ENCODE data around the gene MAN1C1. TPM values are rescaled to one million over a fixed set of nuclear protein-coding genes. Genes with fewer than 3 reads are reported as not detected.

Gene MAN1C1
- total RNA-seq, 2 donors from 2014 or later, result 4.4 to 10.9 TPM

DNA sequence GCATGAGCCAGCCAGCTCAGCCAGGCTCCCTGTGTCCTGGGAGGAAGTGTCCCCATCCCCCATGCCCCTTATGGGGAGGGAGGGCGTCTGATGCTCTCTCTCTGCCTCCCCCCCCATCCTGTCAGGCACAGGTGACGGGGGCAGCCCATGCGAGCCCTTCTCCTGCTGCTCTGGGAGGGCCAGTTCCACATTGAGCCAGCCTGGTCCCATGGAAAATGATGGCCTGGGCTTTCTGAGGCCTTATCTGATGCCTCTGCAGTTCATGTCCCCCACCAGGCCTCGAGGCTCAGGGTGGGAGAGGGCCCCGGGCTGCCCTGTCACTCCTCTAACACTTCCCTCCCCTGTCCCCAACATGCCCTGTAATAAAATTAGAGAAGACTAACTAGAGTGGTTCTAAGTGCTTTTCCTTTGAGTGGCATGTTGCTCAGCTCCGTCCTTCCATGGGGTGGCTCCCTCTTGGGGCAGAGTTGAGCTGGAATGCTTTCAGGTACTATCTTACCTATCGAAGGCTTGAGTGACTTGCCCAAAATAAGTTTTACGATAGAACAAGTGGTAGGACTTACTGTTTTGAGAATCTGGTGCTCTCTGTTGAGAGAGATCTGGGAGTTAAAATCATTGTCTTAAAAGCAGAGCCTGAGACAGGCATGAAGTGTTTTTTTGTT is 201.4 kb downstream of the MAN1C1 start:
- Histone ChIP-seq H3K27me3 (no peaks in the 10 kb centered on the region), H3K4me3 (no peak overlapping the region), H3K27ac (peak overlapping the region in 3 of 4 donors; percentile 91 to 98 (median 93)), H3K9me3 (no peaks in the 10 kb centered on the region), H3K4me1 (peaks cover 39% of the 10 kb centered on the region), H3K36me3 (replicated peaks in 1 of 2; ENCODE audit: insufficient read depth in 1 of 2, low read depth in 2 of 2) (peaks cover 0 to 6% of the 10 kb centered on the region in 2 donors)
- 19 to 38% methylated on average over 6 to 8 of the region's 8 CpGs for WGBS, 2 donors
- no peak for TF ChIP-seq POLR2A (IDR thresholded peaks at IDR 0.05)
- TF ChIP-seq, protein P1, sequence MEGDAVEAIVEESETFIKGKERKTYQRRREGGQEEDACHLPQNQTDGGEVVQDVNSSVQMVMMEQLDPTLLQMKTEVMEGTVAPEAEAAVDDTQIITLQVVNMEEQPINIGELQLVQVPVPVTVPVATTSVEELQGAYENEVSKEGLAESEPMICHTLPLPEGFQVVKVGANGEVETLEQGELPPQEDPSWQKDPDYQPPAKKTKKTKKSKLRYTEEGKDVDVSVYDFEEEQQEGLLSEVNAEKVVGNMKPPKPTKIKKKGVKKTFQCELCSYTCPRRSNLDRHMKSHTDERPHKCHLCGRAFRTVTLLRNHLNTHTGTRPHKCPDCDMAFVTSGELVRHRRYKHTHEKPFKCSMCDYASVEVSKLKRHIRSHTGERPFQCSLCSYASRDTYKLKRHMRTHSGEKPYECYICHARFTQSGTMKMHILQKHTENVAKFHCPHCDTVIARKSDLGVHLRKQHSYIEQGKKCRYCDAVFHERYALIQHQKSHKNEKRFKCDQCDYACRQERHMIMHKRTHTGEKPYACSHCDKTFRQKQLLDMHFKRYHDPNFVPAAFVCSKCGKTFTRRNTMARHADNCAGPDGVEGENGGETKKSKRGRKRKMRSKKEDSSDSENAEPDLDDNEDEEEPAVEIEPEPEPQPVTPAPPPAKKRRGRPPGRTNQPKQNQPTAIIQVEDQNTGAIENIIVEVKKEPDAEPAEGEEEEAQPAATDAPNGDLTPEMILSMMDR (IDR thresholded peaks at IDR 0.05), result peak in 4 of 7 experiments; percentile 20 to 21 (median 20)
- intact Hi-C loops (cut with DNase I), result no loop called here
- DNase-seq (peak in 1 of 4 donors; percentile 27), ATAC-seq (no peak)

DNA sequence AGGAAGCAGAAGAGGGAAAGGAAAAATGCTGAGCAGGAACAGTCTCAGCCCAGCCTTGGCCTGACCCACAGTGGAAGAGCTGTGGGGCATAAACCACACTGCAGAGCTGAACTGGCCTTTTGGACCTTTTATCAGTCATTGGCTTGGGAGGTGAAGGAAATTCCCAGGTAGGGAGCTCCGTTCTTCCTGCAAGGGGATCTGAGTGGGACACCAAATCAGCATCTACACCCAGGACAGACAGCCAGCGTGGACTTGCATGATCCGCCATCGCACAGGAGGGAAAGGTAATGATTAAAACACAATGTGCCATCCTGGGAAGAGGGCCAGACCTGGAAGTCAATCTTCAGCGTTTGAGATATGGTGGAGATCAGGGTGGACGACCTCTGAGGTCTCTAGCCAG is 202.0 kb downstream of the MAN1C1 start:
- ATAC-seq (no peak), DNase-seq (peak in 1 of 4 donors; percentile 15)
- no peak overlapping the region for H3K4me3 ChIP-seq
- peaks cover 43% of the 10 kb centered on the region for H3K4me1 ChIP-seq
- H3K27ac ChIP-seq, result peak overlapping the region in 3 of 4 donors; percentile 91 to 98 (median 93)
- peaks cover 0 to 6% of the 10 kb centered on the region in 2 donors for H3K36me3 ChIP-seq (replicated peaks in 1 of 2; ENCODE audit: insufficient read depth in 1 of 2, low read depth in 2 of 2)
- no peaks in the 10 kb centered on the region for H3K27me3 ChIP-seq
- no peaks in the 10 kb centered on the region for H3K9me3 ChIP-seq
- 21 to 25% methylated on average over 6 of the region's 6 CpGs for WGBS, 2 donors
- intact Hi-C loops (cut with DNase I), result no loop called here
- no peak for TF ChIP-seq POLR2A (IDR thresholded peaks at IDR 0.05)
- TF ChIP-seq, protein P1 (IDR thresholded peaks at IDR 0.05), result no peak

DNA sequence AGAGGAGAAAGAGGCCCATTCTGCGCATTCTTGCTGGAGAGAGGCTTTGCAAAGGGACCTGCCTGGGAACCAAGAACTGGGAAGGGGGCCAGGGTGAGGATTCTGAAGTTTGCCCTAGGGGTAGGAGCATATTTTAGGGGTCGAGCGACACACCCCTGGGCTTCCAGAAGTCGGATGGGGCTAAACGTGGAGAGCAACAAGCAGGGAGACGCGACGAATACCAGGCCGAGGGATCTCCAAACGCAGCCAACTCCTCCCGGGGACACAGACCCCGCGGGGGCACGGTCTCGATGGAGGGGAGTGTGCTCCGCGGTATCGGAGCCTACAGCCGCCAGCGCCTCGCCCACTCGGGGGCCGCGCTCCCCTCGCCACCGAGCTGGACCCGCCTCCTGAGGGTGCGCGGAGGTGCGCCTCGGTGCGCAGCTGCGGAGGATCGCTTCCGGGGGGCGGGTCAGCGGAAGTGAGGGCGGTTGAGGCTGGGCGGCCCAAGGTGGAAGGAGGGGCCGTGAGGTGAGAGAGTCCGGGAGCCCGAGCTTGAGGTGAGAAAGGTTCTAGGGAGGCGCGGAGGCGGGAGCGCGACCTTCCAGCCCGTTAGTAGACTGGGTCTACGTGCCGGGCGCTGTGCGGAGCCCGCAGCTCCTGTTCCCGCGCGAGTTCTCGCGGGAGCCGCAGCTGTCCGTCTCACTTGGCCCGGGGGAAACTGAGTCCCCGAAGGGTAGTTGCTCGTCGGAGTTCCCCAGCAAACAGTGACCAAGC is 203.1 kb downstream of the MAN1C1 start, which contains the start of gene MTFR1L:
TSS of gene MTFR1L (plus strand) at position 464 of the 756 bp plus-strand sequence. CDS start 3,151 bp downstream, outside the sequence.
- peak within 1 kb of the TSS; percentile 83 to 89 for H3K4me3 ChIP-seq
- WGBS, 2 donors, result 0 to 1% methylated on average over 9 to 63 of the region's 64 CpGs
- intact Hi-C loops (cut with DNase I), result no loop called here
- no peaks in the 10 kb centered on the region for H3K27me3 ChIP-seq
- H3K4me1 ChIP-seq, result peaks cover 43% of the 10 kb centered on the region
- peak; percentile 93 to 95 (median 94) for DNase-seq
- H3K36me3 ChIP-seq (replicated peaks in 1 of 2; ENCODE audit: insufficient read depth in 1 of 2, low read depth in 2 of 2), result peaks cover 0 to 3% of the 10 kb centered on the region in 2 donors
- no peaks in the 10 kb centered on the region for H3K9me3 ChIP-seq
- ATAC-seq, result peak; percentile 91
- TF ChIP-seq, protein P1 (IDR thresholded peaks at IDR 0.05), result no peak
- peak; percentile 95 to 96 (median 95) for TF ChIP-seq POLR2A (IDR thresholded peaks at IDR 0.05)
- H3K27ac ChIP-seq, result peak within 1 kb of the TSS; percentile 91 to 98 (median 93)

DNA sequence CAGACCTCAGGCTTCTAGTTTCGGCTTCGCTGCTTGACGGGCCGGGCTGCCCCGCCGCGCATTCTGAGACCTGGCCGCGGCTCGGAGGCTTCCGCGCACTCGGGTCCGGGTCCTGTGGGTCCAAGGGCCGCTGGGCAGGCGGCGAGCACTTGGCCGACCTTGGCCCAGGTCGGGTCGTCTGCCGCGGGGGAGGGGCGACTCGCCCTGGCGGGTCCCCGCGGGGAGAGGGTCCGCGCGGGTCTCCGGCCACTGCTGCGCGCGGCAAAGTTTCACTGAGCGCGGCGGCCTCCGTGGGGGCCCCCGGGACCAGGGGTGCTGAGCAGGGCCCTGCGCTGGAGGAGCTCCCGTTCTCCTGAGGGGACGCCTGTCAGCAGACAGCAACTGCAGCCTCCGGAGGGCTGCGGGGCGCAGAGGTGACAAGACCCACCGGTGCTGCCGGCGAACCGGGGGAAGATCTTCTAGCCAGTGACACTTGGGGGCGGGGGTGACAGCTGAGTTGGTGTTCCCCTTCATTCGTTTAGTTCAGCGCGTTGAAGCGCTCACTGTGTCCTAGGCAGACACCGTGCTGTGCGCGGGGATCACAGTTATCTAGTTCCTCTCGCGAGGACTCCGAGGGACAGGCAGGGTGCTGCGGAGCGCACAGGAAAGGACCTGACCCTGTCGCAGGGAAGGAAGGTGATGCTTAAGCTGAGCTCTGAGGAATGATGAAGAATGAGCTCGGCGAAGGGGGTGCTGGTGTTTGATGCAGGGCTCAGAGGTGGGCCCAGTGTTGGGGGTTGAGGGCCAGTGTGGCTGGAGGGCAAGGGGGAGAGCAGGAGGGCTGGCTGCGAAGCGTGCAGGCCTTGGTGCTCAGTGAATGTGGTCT is 203.9 kb downstream of the MAN1C1 start:
- DNase-seq, result peak; percentile 55 to 69 (median 66)

More for the DNA sequence above, 203.9 kb downstream of the MAN1C1 start:
- no peaks in the 10 kb centered on the region for H3K9me3 ChIP-seq
- H3K4me1 ChIP-seq, result peaks cover 43% of the 10 kb centered on the region
- peak overlapping the region; percentile 83 to 89 for H3K4me3 ChIP-seq
- H3K27me3 ChIP-seq, result no peaks in the 10 kb centered on the region
- intact Hi-C loops (cut with DNase I), result no loop called here
- ATAC-seq, result peak; percentile 45
- peaks cover 0 to 1% of the 10 kb centered on the region in 2 donors for H3K36me3 ChIP-seq (replicated peaks in 1 of 2; ENCODE audit: insufficient read depth in 1 of 2, low read depth in 2 of 2)
- WGBS, 2 donors, result 1 to 3% methylated on average over 19 to 67 of the region's 67 CpGs
- peak overlapping the region; percentile 91 to 98 (median 93) for H3K27ac ChIP-seq
- TF ChIP-seq, protein P1 (IDR thresholded peaks at IDR 0.05), result no peak
- TF ChIP-seq POLR2A (IDR thresholded peaks at IDR 0.05), result peak in 1 of 3 donors; percentile 50

Measured in body of pancreas (tissue), 4 donors.